Measurements from ENCODE around the gene A1BG.

GRCh38 chr19:58398087-58398486 lies 44.8 kb upstream of the A1BG start:
- TF ChIP-seq CTCF (IDR thresholded peaks at IDR 0.05; ENCODE audit: poor library complexity) (no peak), EZH2 (IDR thresholded peaks at IDR 0.05; ENCODE audit: borderline replicate concordance) (no peak), EZH2phosphoT487 (IDR thresholded peaks at IDR 0.05; ENCODE audit: low read depth, severe bottlenecking, unreplicated experiment) (no peak)
